ENCODE measurements around the gene C21orf58. TPM values are rescaled to one million over a fixed set of nuclear protein-coding genes. Genes with fewer than 3 reads are reported as not detected.
"Not testable (repeated sequence)": the region's sequence is repeated elsewhere in the genome, so short reads cannot be mapped to it uniquely, and the experiment has no call there.

Gene C21orf58
- total RNA-seq, 2 experiments from 2014 or later = 23.9 to 25.2 TPM

DNA sequence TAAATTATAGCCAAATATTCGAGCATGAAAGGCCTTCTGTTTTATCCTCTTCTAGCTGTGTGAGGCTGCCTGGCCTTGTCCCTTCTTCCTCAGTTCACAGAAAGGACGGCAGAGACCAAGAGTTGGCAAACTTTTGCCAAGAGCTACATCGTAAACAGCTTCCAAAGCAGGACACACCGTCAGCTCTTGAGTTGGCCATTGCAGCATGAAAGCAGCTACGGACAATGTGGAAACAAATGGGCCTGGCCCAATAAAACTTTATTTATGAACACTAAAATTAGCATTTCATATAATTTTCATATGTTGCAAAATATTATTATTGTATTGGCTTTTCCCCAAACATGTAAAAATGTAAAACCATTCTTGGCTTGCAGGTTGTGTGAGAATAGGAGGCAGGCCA is 10.7 kb downstream of the C21orf58 start:
- intact Hi-C loops (cut with micrococcal nuclease) = no loop called here
- H3K27me3 Mint-ChIP-seq = no peaks in the 10 kb centered on the region
- POLR2A ChIA-PET = no interaction called here

DNA sequence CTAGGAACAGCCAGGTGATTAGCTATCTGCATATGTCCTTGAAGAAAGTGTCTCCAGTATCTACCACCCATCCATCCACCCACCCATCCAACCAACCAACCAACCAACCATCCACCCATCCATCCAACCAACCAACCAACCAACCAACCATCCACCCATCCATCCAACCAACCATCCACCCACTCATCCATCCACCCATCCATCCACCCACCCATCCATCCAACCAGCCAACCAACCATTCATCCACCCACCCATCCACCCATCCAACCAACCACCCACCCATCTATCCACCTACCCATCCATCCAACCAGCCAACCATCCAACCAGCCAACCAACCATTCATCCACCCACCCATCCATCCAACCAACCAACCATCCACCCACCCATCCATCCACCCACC is 12.1 kb downstream of the C21orf58 start:
- DNase-seq (no peak), ATAC-seq (no peak)
- Mint-ChIP-seq H3K9me3 (no peaks in the 10 kb centered on the region), H3K4me1 (ENCODE audit: low read depth) (no peaks in the 10 kb centered on the region), H3K27me3 (no peaks in the 10 kb centered on the region), H3K4me3 (no peak overlapping the region), H3K36me3 (ENCODE audit: low read depth) (peaks cover 23% of the 10 kb centered on the region), H3K27ac (no peak overlapping the region)
- TF ChIP-seq, protein P1, sequence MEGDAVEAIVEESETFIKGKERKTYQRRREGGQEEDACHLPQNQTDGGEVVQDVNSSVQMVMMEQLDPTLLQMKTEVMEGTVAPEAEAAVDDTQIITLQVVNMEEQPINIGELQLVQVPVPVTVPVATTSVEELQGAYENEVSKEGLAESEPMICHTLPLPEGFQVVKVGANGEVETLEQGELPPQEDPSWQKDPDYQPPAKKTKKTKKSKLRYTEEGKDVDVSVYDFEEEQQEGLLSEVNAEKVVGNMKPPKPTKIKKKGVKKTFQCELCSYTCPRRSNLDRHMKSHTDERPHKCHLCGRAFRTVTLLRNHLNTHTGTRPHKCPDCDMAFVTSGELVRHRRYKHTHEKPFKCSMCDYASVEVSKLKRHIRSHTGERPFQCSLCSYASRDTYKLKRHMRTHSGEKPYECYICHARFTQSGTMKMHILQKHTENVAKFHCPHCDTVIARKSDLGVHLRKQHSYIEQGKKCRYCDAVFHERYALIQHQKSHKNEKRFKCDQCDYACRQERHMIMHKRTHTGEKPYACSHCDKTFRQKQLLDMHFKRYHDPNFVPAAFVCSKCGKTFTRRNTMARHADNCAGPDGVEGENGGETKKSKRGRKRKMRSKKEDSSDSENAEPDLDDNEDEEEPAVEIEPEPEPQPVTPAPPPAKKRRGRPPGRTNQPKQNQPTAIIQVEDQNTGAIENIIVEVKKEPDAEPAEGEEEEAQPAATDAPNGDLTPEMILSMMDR (IDR thresholded peaks at IDR 0.05) = no peak
- ChIA-PET POLR2A (interaction anchor here (1.4 kb wide), 1 partner anchor 15 kb away, joined by 3 read pairs; no protein-coding TSS in a partner anchor), CTCF (no interaction called here)
- intact Hi-C loops (cut with micrococcal nuclease) = no loop called here

More for the DNA sequence above, 10.7 kb downstream of the C21orf58 start:
- H3K4me3 Mint-ChIP-seq = no peak overlapping the region
- TF ChIP-seq, protein P1 (IDR thresholded peaks at IDR 0.05) = no peak
- CTCF ChIA-PET = interaction anchor here (0.9 kb wide), 1 partner anchor 196 kb away, joined by 3 read pairs; no protein-coding TSS in a partner anchor
- H3K36me3 Mint-ChIP-seq (ENCODE audit: low read depth) = peaks cover 17% of the 10 kb centered on the region
- H3K27ac Mint-ChIP-seq = no peak overlapping the region
- ATAC-seq = no peak
- H3K9me3 Mint-ChIP-seq = no peaks in the 10 kb centered on the region
- DNase-seq = no peak
- H3K4me1 Mint-ChIP-seq (ENCODE audit: low read depth) = no peaks in the 10 kb centered on the region

DNA sequence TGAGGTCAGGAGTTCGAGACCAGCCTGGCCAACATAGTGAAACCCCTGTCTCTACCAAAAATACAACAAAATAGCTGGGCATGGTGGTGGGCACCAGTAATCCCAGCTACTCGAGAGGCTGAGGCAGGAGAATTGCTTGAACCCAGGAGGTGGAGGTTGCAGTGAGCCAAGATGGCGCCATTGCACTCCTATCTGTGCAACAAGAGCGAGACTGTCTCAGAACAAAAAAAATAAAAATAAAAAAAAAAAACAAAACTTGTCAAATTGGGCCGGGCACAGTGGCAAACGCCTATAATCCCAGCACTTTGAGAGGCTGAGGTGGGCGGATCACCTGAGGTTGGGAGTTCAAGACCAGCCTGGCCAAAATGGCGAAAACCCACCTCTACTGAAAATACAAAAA is 13.4 kb downstream of the C21orf58 start:
- POLR2A ChIA-PET = interaction anchor here (1.1 to 1.4 kb wide), 3 partner anchors 10 to 14 kb away, joined by 3 to 5 read pairs (median 3); no protein-coding TSS in a partner anchor
- CTCF ChIA-PET; H3K27ac Mint-ChIP-seq; H3K9me3 Mint-ChIP-seq; DNase-seq; H3K4me1 Mint-ChIP-seq (ENCODE audit: low read depth); H3K4me3 Mint-ChIP-seq; ATAC-seq; H3K27me3 Mint-ChIP-seq; intact Hi-C loops (cut with micrococcal nuclease): not testable (repeated sequence)
- H3K36me3 Mint-ChIP-seq (ENCODE audit: low read depth) = peaks cover 23% of the 10 kb centered on the region

DNA sequence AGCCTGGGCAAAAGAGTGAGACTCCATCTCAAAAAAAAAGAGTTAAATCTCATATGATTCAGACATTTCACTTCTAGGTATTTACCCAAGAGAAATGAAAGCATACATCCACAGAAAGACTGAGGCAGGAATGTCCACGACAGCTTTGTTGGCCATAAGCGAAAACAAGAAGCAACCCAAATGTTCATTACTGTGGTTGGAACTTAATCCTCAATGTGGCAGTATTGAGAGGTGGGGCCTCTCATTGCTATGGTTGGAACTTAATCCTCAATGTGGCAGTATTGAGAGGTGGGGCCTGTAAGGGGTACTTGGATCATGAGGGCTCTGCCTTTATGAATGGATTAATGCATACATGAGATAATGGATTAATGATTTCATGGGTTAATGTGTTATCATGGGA is 15.2 kb downstream of the C21orf58 start:
- DNase-seq (no peak), ATAC-seq (no peak)
- Mint-ChIP-seq H3K4me1 (ENCODE audit: low read depth) (no peaks in the 10 kb centered on the region), H3K27me3 (no peaks in the 10 kb centered on the region), H3K27ac (no peak overlapping the region), H3K4me3 (no peak overlapping the region), H3K9me3 (no peaks in the 10 kb centered on the region), H3K36me3 (ENCODE audit: low read depth) (peaks cover 28% of the 10 kb centered on the region)
- ChIA-PET POLR2A (interaction anchor here (1.7 kb wide), 1 partner anchor 15 kb away, joined by 4 read pairs; the partner anchor contains the start of gene C21orf58), CTCF (no interaction called here)
- TF ChIP-seq, protein P1 (IDR thresholded peaks at IDR 0.05) = no peak
- intact Hi-C loops (cut with micrococcal nuclease) = no loop called here

DNA sequence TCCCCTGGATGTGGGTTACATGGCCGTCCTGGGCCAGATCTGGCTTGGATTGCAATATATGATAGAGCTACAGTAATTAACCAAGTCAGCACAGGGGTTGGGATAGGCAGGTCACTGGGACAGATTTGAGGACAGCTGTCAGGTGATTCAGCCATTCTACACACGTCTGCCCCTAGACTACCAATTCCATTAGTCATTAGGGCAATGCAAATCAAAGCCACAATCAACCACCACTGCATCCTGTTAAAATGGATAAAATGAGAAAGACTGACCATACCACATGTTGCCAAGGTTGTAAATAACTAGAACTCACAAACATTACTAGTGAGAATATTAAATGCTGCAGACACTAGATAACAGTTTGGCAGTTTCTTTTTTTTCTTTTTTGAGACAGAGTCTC is 16.0 kb downstream of the C21orf58 start:
- intact Hi-C loops (cut with micrococcal nuclease) = no loop called here
- Mint-ChIP-seq H3K9me3 (no peaks in the 10 kb centered on the region), H3K4me3 (no peak overlapping the region), H3K4me1 (ENCODE audit: low read depth) (no peaks in the 10 kb centered on the region), H3K36me3 (ENCODE audit: low read depth) (peaks cover 29% of the 10 kb centered on the region), H3K27me3 (no peaks in the 10 kb centered on the region), H3K27ac (no peak overlapping the region)
- ChIA-PET POLR2A (interaction anchor here (1.7 kb wide), 1 partner anchor 16 kb away, joined by 4 read pairs; the partner anchor contains the start of gene C21orf58), CTCF (no interaction called here)
- no peak for ATAC-seq
- no peak for DNase-seq
- TF ChIP-seq, protein P1 (IDR thresholded peaks at IDR 0.05) = no peak
